Panc1 (cell line): Measurements from ENCODE around the gene CRTAC1. TPM values are rescaled to one million over a fixed set of nuclear protein-coding genes. Genes with fewer than 3 reads are reported as not detected.

Experiments
- ATAC-seq: fragments of 200-7000 bp; cut with Tn5 transposase; 2 replicates; pipeline ENCODE4 v1.9.1; 2020; ENCODE audit warnings: mild to moderate bottlenecking, moderate library complexity
- BruUV-seq: library from RNA; stranded (reverse); fragments of 400-500 nt; replicated peaks from 2 replicates; lab custom pipeline; 2021; lab: Mats Ljungman, UMichigan
- CTCF ChIA-PET: fragments of 300-600 bp; sonication (Branson Sonifier 250); formaldehyde crosslinking; loops from one replicate; lab custom pipeline; 2022; ENCODE audit warnings: antibody characterized with exemption; lab: Charles Lee
- POLR2A ChIA-PET: fragments of 300-600 bp; sonication (Branson Sonifier 250); formaldehyde crosslinking; loops from one replicate; lab custom pipeline; 2022; ENCODE audit warnings: antibody characterized with exemption; lab: Charles Lee
- DNase-seq: peaks from one replicate; pipeline ENCODE4 v3.0.0-alpha.2; 2010; ENCODE audit warnings: low read depth, low spot score
- H3K27ac ChIP-seq: 2 replicates; pipeline ENCODE4 v1.5.1; 2011; ENCODE audit warnings: mild to moderate bottlenecking, low read length, inconsistent platforms
- H3K27me3 ChIP-seq: fragments of 200-500 bp; sonication (Bioruptor generic); 2 replicates; pipeline ENCODE4 v1.6.0; 2014; ENCODE audit warnings: low read length, inconsistent platforms; ENCODE audit not compliant: control insufficient read depth, insufficient read depth
- H3K36me3 ChIP-seq: fragments of 200-500 bp; sonication (Bioruptor generic); 2 replicates; pipeline ENCODE4 v1.5.1; 2014; ENCODE audit warnings: inconsistent platforms, mild to moderate bottlenecking, low read length, moderate library complexity; ENCODE audit not compliant: control insufficient read depth, insufficient read depth
- H3K4me1 ChIP-seq: 2 replicates; pipeline ENCODE4 v1.5.1; 2011; ENCODE audit warnings: inconsistent platforms, mild to moderate bottlenecking, low read length, moderate library complexity; ENCODE audit not compliant: control insufficient read depth, insufficient read depth
- H3K4me3 ChIP-seq, 2 experiments: 2 replicates each; pipeline ENCODE4 v1.5.1; 2011 to 2012; ENCODE audit warnings: low read depth in 2 of 2, low read length in 2 of 2, mild to moderate bottlenecking in 2 of 2, inconsistent platforms in 1 of 2, moderate library complexity in 1 of 2
- H3K9me3 ChIP-seq: fragments of 200-500 bp; sonication (Bioruptor generic); 2 replicates; pipeline ENCODE4 v1.5.1; 2014; ENCODE audit warnings: low read depth, mild to moderate bottlenecking, inconsistent platforms, low read length, moderate library complexity; ENCODE audit not compliant: control insufficient read depth, insufficient read depth
- CTCF ChIP-seq: fragments of 450-650 bp; IDR thresholded peaks from 2 replicates; pipeline ENCODE4 v1.5.1; 2017; ENCODE audit warnings: mild to moderate bottlenecking
- POLR2AphosphoS5 ChIP-seq: IDR thresholded peaks from 2 replicates; pipeline ENCODE4 v1.6.1; 2012; ENCODE audit warnings: mild to moderate bottlenecking, low read depth, low read length, moderate library complexity
- REST ChIP-seq, 2 experiments: IDR thresholded peaks; 2 replicates each; pipeline ENCODE4 v1.6.1; 2011 to 2012; ENCODE audit warnings: low read depth in 2 of 2, control low read depth in 1 of 2, low read length in 1 of 2, mild to moderate bottlenecking in 1 of 2, moderate library complexity in 1 of 2; ENCODE audit not compliant: insufficient read depth in 1 of 2
- SIN3A ChIP-seq: IDR thresholded peaks from 2 replicates; pipeline ENCODE4 v1.6.1; 2012; ENCODE audit warnings: low read depth, mild to moderate bottlenecking, low read length, moderate library complexity, borderline replicate concordance; ENCODE audit not compliant: insufficient read depth
- TCF7L2 ChIP-seq: IDR thresholded peaks from 2 replicates; pipeline ENCODE4 v1.6.1; 2011; ENCODE audit warnings: mild to moderate bottlenecking, low read depth, low read length, inconsistent platforms
- in situ Hi-C: cut with HindIII; loops from 2 replicates; pipeline ENCODE4 v1.10.0; 2016; ENCODE audit warnings: low sequenced_read_pairs, low pct_unique_long_range_greater_than_20kb
- intact Hi-C: fragments of 100-400 bp; cut with micrococcal nuclease; formaldehyde crosslinking; loops from one replicate; pipeline ENCODE4 v1.10.0; 2022; ENCODE audit not compliant: unreplicated experiment
- total RNA-seq: library from RNA; stranded (reverse); gene quantifications from one replicate; pipeline ENCODE4 v1.2.1, GENCODE V29; 2021; ENCODE audit not compliant: unreplicated experiment

Gene CRTAC1
- total RNA-seq, 1 experiment from 2014 or later, result 0.23 TPM

GRCh38 chr10:97889461-97890265 is 140.8 kb downstream of the CRTAC1 start:
- Histone ChIP-seq H3K27me3 (no peaks in the 10 kb centered on the region; the same call in 1 of the 2 replicates), H3K27ac (no peak overlapping the region), H3K9me3 (no peaks in the 10 kb centered on the region), H3K36me3 (no peaks in the 10 kb centered on the region), H3K4me1 (peaks cover 4% of the 10 kb centered on the region; the same call in 1 of the 2 replicates), H3K4me3 (no peak overlapping the region)
- intact Hi-C loops (no loop called here), in situ Hi-C loops (no loop called here)
- POLR2A ChIA-PET, result interaction anchor here (0.8 kb wide), 1 partner anchor 128 kb away, joined by 9 read pairs; no protein-coding TSS in a partner anchor
- BruUV-seq, result no TSS peak
- TF ChIP-seq CTCF, result no peak
- no peak for TF ChIP-seq SIN3A
- no peak for TF ChIP-seq TCF7L2
- no peak for TF ChIP-seq POLR2AphosphoS5
- no peak for TF ChIP-seq REST (IDR thresholded peaks at IDR 0.05; ENCODE audit: insufficient read depth in 1 of 2, low read depth in 2 of 2, low read length in 1 of 2)
- CTCF ChIA-PET, result interaction anchor here (0.6 to 0.7 kb wide), 2 partner anchors 100 to 383 kb away, joined by 3 to 4 read pairs; no protein-coding TSS in a partner anchor
- DNase-seq (no peak), ATAC-seq (peak; percentile 44)

GRCh38 chr10:97888641-97889262 is 141.7 kb downstream of the CRTAC1 start:
- no peak overlapping the region for H3K4me3 ChIP-seq
- no peak for DNase-seq
- POLR2A ChIA-PET, result interaction anchor here (0.8 kb wide), 1 partner anchor 129 kb away, joined by 9 read pairs; no protein-coding TSS in a partner anchor

More at GRCh38 chr10:97888641-97889262, 141.7 kb downstream of the CRTAC1 start:
- Histone ChIP-seq H3K9me3 (no peaks in the 10 kb centered on the region), H3K36me3 (no peaks in the 10 kb centered on the region), H3K4me1 (peaks cover 4% of the 10 kb centered on the region; the same call in 1 of the 2 replicates), H3K27me3 (no peaks in the 10 kb centered on the region; the same call in 1 of the 2 replicates), H3K27ac (no peak overlapping the region)
- ATAC-seq, result peak; percentile 64
- TF ChIP-seq REST (IDR thresholded peaks at IDR 0.05; ENCODE audit: insufficient read depth in 1 of 2, low read depth in 2 of 2, low read length in 1 of 2) (no peak), CTCF (no peak)
- BruUV-seq, result no TSS peak
- CTCF ChIA-PET, result interaction anchor here (0.6 to 0.7 kb wide), 2 partner anchors 99 to 384 kb away, joined by 3 to 4 read pairs; no protein-coding TSS in a partner anchor
- intact Hi-C loops (no loop called here), in situ Hi-C loops (no loop called here)
